ENCODE measurements around the gene MDGA2. TPM values are rescaled to one million over a fixed set of nuclear protein-coding genes. Genes with fewer than 3 reads are reported as not detected.
"Not testable (repeated sequence)": the region's sequence is repeated elsewhere in the genome, so short reads cannot be mapped to it uniquely, and the experiment has no call there.

MDGA2 gene
- total and polyA plus RNA-seq, 2 of the 8 experiments (the other 6 are each of a cell fraction or from before 2014, with no cell fraction given): 0.11 to 0.69 TPM

GRCh38 chr14:46915539-46915938 lies 759.9 kb downstream of the MDGA2 start:
- H2BK12ac ChIP-seq (ENCODE audit: low read depth, low read length); H3K4me2 ChIP-seq (ENCODE audit: insufficient read depth in 1 of 2, low read depth in 2 of 2, low read length in 2 of 2); H3K9me3 ChIP-seq (ENCODE audit: insufficient read depth in 2 of 2, low read depth in 1 of 2, low read length in 1 of 2); H4K20me1 ChIP-seq (replicated peaks in 1 of 2; ENCODE audit: control insufficient read depth in 1 of 2, insufficient read depth in 2 of 2, low read length in 2 of 2); H2BK15ac ChIP-seq (ENCODE audit: low read length); H3K27ac ChIP-seq (ENCODE audit: low read depth, low read length); H3K23ac ChIP-seq (ENCODE audit: insufficient read length); H2AK5ac ChIP-seq (ENCODE audit: low read depth, low read length); H3K18ac ChIP-seq (ENCODE audit: extremely low read depth, low read length); H3K4me1 ChIP-seq (replicated peaks in 1 of 4; ENCODE audit: control insufficient read depth in 3 of 4, insufficient read depth in 4 of 4, low read length in 3 of 4); H3K79me2 ChIP-seq (ENCODE audit: control insufficient read depth in 1 of 2, insufficient read depth in 2 of 2, low read length in 2 of 2); H3K56ac ChIP-seq (replicated peaks; ENCODE audit: insufficient read length, low read depth, low read length); H3K14ac ChIP-seq (ENCODE audit: insufficient read length); H3K79me1 ChIP-seq (ENCODE audit: low read depth, low read length); H2AFZ ChIP-seq (ENCODE audit: low read length); H4K91ac ChIP-seq (replicated peaks; ENCODE audit: insufficient read length, low read length); POLR2A ChIA-PET (ENCODE audit: partially characterized antibody); H4K5ac ChIP-seq (ENCODE audit: insufficient read length, low read depth, low read length); H2BK20ac ChIP-seq (ENCODE audit: low read length); H3K9ac ChIP-seq (replicated peaks in 1 of 4; ENCODE audit: extremely low read depth in 1 of 4, low read depth in 3 of 4, low read length in 3 of 4); H3K4me3 ChIP-seq (ENCODE audit: extremely low read depth in 1 of 4, insufficient read depth in 2 of 4, low read depth in 3 of 4, low read length in 4 of 4); H4K8ac ChIP-seq (ENCODE audit: extremely low read depth, insufficient read depth, low read length); H3K23me2 ChIP-seq (ENCODE audit: low read depth, low read length); CTCF ChIA-PET (ENCODE audit: partially characterized antibody); H3K4ac ChIP-seq (replicated peaks; ENCODE audit: insufficient read length, low read depth, low read length); H3K36me3 ChIP-seq (ENCODE audit: control insufficient read depth in 2 of 4, insufficient read depth in 4 of 4, low read length in 3 of 4); H3K27me3 ChIP-seq (replicated peaks in 1 of 4; ENCODE audit: control insufficient read depth in 3 of 4, extremely low read depth in 1 of 4, insufficient read depth in 3 of 4, low read length in 3 of 4); DNase-seq (ENCODE audit: low read depth in 1 of 2, low spot score in 2 of 2); H2BK120ac ChIP-seq (replicated peaks; ENCODE audit: low read depth, low read length); H2BK5ac ChIP-seq (ENCODE audit: low read depth, low read length): not testable (repeated sequence)
- FAIRE-seq: peak; percentile 13
- 75% methylated on average over 3 of the region's 4 CpGs; no CpG with 5 or more reads in 1 of the 2 experiments for whole genome bisulfite sequencing, 2 experiments (ENCODE audit: extremely low coverage in 1 of 2, insufficient coverage in 1 of 2, insufficient read length in 1 of 2, insufficient replicate concordance in 2 of 2, low coverage in 1 of 2, low lambda C conversion rate in 2 of 2, missing lambda C conversion rate in 1 of 2)

All from H1 (cell line).